NT2/D1 (cell line): ENCODE results near the gene RFT1.

ENCODE experiments used
- DNase-seq: peaks from one replicate; pipeline ENCODE4 v3.0.0-alpha.2; 2011; ENCODE audit warnings: low read depth, low spot score
- H3K27me3 ChIP-seq: 2 replicates; pipeline ENCODE4 v1.6.0; 2011; ENCODE audit warnings: mild to moderate bottlenecking; ENCODE audit not compliant: insufficient read length, insufficient read depth
- H3K36me3 ChIP-seq: 2 replicates; pipeline ENCODE4 v1.6.1; 2011; ENCODE audit warnings: mild to moderate bottlenecking, low read length, mixed read lengths; ENCODE audit not compliant: insufficient read depth, insufficient read length
- H3K4me1 ChIP-seq: 2 replicates; pipeline ENCODE4 v1.5.1; 2011; ENCODE audit not compliant: insufficient read depth, insufficient read length
- H3K4me3 ChIP-seq: 2 replicates; pipeline ENCODE4 v1.5.1; 2011; ENCODE audit warnings: low read depth; ENCODE audit not compliant: insufficient read length
- H3K9ac ChIP-seq: 2 replicates; pipeline ENCODE4 v1.6.0; 2011; ENCODE audit warnings: low read depth; ENCODE audit not compliant: insufficient read length
- H3K9me3 ChIP-seq: 2 replicates; pipeline ENCODE4 v1.5.1; 2011; ENCODE audit warnings: mild to moderate bottlenecking, low read length; ENCODE audit not compliant: insufficient read depth
- SUZ12 ChIP-seq: IDR thresholded peaks from 2 replicates; pipeline ENCODE4 v1.6.1; 2011; ENCODE audit not compliant: insufficient read length, insufficient read depth; ENCODE audit errors: extremely low read depth
- YY1 ChIP-seq: IDR thresholded peaks from 2 replicates; pipeline ENCODE4 v1.6.1; 2011; ENCODE audit not compliant: insufficient read length, insufficient read depth

RFT1 gene

DNA sequence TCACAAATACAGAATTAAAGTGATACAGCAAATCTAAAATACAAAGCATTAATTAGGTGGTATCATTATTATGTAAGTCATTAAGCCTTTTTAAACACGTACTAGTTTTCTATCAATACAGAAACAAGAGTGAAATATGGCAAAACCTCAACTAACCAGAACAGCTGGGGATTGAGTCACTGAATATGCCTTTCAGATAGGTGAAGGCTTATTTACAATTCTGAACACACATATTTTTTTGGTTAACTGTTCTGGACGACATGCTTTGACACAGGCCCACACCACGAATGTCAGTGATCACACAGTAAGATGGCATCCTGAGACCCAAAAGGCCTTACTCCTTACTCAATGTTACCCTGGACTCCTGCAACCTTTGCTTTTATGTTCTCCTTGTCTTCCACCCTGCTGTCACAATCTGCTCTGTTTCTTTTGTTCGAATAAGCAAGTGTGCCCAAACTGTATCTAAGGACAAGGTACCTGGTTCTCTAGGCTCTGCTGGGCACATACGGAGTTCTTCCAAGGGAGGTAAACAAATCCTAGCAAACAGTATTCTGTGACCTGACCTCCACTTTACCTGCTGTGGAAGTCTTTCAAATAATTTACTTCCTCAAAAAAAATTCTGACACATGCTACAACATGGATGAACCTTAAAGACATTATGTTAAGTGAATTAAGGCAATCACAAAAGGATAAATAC lies 91.4 kb downstream of the RFT1 start:
- Histone ChIP-seq H3K9ac (no peak overlapping the region), H3K27me3 (peaks cover 13% of the 10 kb centered on the region), H3K36me3 (no peaks in the 10 kb centered on the region), H3K4me3 (no peak overlapping the region), H3K4me1 (no peaks in the 10 kb centered on the region), H3K9me3 (no peaks in the 10 kb centered on the region)
- no peak for DNase-seq
- TF ChIP-seq SUZ12 (no peak), YY1 (no peak)
